Left ventricle myocardium inferior (tissue), 1 donor: Measurements from ENCODE around the gene SLC6A13. TPM values are rescaled to one million over a fixed set of nuclear protein-coding genes. Genes with fewer than 3 reads are reported as not detected.

Experiments
- DNase-seq: peaks from one replicate; pipeline ENCODE4 v3.0.0-alpha.2; 2020
- H3K27ac ChIP-seq: fragments of 200-600 bp; replicated peaks from 2 replicates; pipeline ENCODE4 v1.8.0; 2021
- H3K27me3 ChIP-seq: fragments of 200-600 bp; 2 replicates; pipeline ENCODE4 v1.8.0; 2021; ENCODE audit warnings: low read depth
- H3K36me3 ChIP-seq: fragments of 200-600 bp; 2 replicates; pipeline ENCODE4 v1.8.0; 2021
- H3K4me1 ChIP-seq: fragments of 200-600 bp; 2 replicates; pipeline ENCODE4 v1.8.0; 2021
- H3K4me3 ChIP-seq: fragments of 200-600 bp; 2 replicates; pipeline ENCODE4 v1.8.0; 2021; ENCODE audit warnings: mild to moderate bottlenecking, moderate library complexity
- H3K9me3 ChIP-seq: fragments of 200-600 bp; replicated peaks from 2 replicates; pipeline ENCODE4 v1.8.0; 2021
- CTCF ChIP-seq: fragments of 200-600 bp; IDR thresholded peaks from 2 replicates; pipeline ENCODE4 v1.8.0; 2021; ENCODE audit warnings: antibody characterized with exemption, mild to moderate bottlenecking, borderline replicate concordance
- intact Hi-C: fragments of 100-400 bp; cut with micrococcal nuclease; formaldehyde crosslinking; loops from one replicate; pipeline ENCODE4 v1.11.0; 2022
- total RNA-seq: library from RNA; stranded (reverse); fragmentation: NEBNext Ultra II Directional; extraction: Animal tissue kit (Norgen Biotek cat#: 25700); gene quantifications from one replicate; pipeline ENCODE4 v1.2.1, GENCODE V29; 2021
- donor health status: DM: no; HTN: yes; CAD: no; lungs with severe emphysema.

The SLC6A13 gene
- total RNA-seq, 1 donor from 2014 or later: 1.8 TPM

- no peak overlapping the region for H3K27ac ChIP-seq
- no peak for DNase-seq
- intact Hi-C loops: no loop called here
- no peak for TF ChIP-seq CTCF
- H3K9me3 ChIP-seq: no peaks in the 10 kb centered on the region
- H3K36me3 ChIP-seq: no peaks in the 10 kb centered on the region
- H3K27me3 ChIP-seq: peaks cover 60% of the 10 kb centered on the region
- peaks cover 15% of the 10 kb centered on the region for H3K4me1 ChIP-seq
- no peak overlapping the region for H3K4me3 ChIP-seq
These were observed 54.8 kb downstream of the SLC6A13 start for GRCh38 chr12:207804-208203.

- peaks cover 57% of the 10 kb centered on the region for H3K27me3 ChIP-seq
- no peak for DNase-seq
- H3K9me3 ChIP-seq: no peaks in the 10 kb centered on the region
- intact Hi-C loops: no loop called here
- H3K4me1 ChIP-seq: peaks cover 15% of the 10 kb centered on the region
- H3K36me3 ChIP-seq: no peaks in the 10 kb centered on the region
- H3K27ac ChIP-seq: no peak overlapping the region
- H3K4me3 ChIP-seq: no peak overlapping the region
- no peak for TF ChIP-seq CTCF
These were observed 55.7 kb downstream of the SLC6A13 start for GRCh38 chr12:206746-207440.

- DNase-seq: no peak
- intact Hi-C loops: no loop called here
- Histone ChIP-seq H3K4me3 (no peak overlapping the region), H3K27ac (no peak overlapping the region), H3K36me3 (no peaks in the 10 kb centered on the region), H3K4me1 (peaks cover 15% of the 10 kb centered on the region), H3K27me3 (peaks cover 43% of the 10 kb centered on the region), H3K9me3 (no peaks in the 10 kb centered on the region)
- TF ChIP-seq CTCF: no peak
These were observed 57.6 kb downstream of the SLC6A13 start for GRCh38 chr12:205026-205425.

GRCh38 chr12:204261-204678 lies 58.4 kb downstream of the SLC6A13 start:
- no peak for DNase-seq
- H3K9me3 ChIP-seq: no peaks in the 10 kb centered on the region
- H3K27ac ChIP-seq: no peak overlapping the region
- TF ChIP-seq CTCF: no peak
- H3K4me3 ChIP-seq: peak overlapping the region; percentile 71
- intact Hi-C loops: no loop called here
- H3K4me1 ChIP-seq: peaks cover 15% of the 10 kb centered on the region
- peaks cover 35% of the 10 kb centered on the region for H3K27me3 ChIP-seq
- H3K36me3 ChIP-seq: no peaks in the 10 kb centered on the region

- peaks cover 35% of the 10 kb centered on the region for H3K27me3 ChIP-seq
- DNase-seq: peak; percentile 39
These were observed 59.0 kb downstream of the SLC6A13 start for GRCh38 chr12:203462-204260.

More at GRCh38 chr12:203462-204260, 59.0 kb downstream of the SLC6A13 start:
- H3K9me3 ChIP-seq: no peaks in the 10 kb centered on the region
- H3K27ac ChIP-seq: no peak overlapping the region
- peak; percentile 48 for TF ChIP-seq CTCF
- intact Hi-C loops: no loop called here
- H3K36me3 ChIP-seq: no peaks in the 10 kb centered on the region
- peaks cover 15% of the 10 kb centered on the region for H3K4me1 ChIP-seq
- peak overlapping the region; percentile 71 for H3K4me3 ChIP-seq
